ENCODE data around the gene NECTIN1.

NECTIN1 gene

GRCh38 chr11:119669487-119669886 lies 59.5 kb downstream of the NECTIN1 start:
- no peak for DNase-seq
- Histone ChIP-seq H3K4me2 (ENCODE audit: low read depth, low read length) (no peak overlapping the region), H3K9me3 (replicated peaks; ENCODE audit: insufficient read depth, low read length) (no peaks in the 10 kb centered on the region), H2AFZ (ENCODE audit: low read length) (no peak overlapping the region), H3K4me1 (ENCODE audit: low read length) (peaks cover 17% of the 10 kb centered on the region), H3K27me3 (replicated peaks; ENCODE audit: insufficient read depth, low read length) (no peaks in the 10 kb centered on the region), H4K20me1 (ENCODE audit: insufficient read depth, low read length) (no peaks in the 10 kb centered on the region), H3K27ac (ENCODE audit: low read length) (no peak overlapping the region), H3K4me3 (ENCODE audit: low read length) (no peak overlapping the region), H3K9me2 (replicated peaks; ENCODE audit: insufficient read depth, low read length) (no peaks in the 10 kb centered on the region), H3K36me3 (replicated peaks; ENCODE audit: insufficient read depth, low read length) (no peaks in the 10 kb centered on the region), H3F3A (ENCODE audit: insufficient read depth, low read length) (peaks cover 13% of the 10 kb centered on the region), H3K79me2 (ENCODE audit: low read length) (peaks cover 7% of the 10 kb centered on the region; the same call in 1 of the 2 replicates), H3K9ac (ENCODE audit: low read length) (no peak overlapping the region)
- TF ChIP-seq EZH2 (optimal IDR thresholded peaks at IDR 0.05; ENCODE audit: low read depth, low read length) (no peak), EZH2phosphoT487 (IDR thresholded peaks at IDR 0.05; ENCODE audit: low read length) (no peak), CTCF (IDR thresholded peaks at IDR 0.05; ENCODE audit: low read length) (no peak)

- DNase-seq: no peak
- TF ChIP-seq CTCF (IDR thresholded peaks at IDR 0.05; ENCODE audit: low read length): no peak
- no peak for TF ChIP-seq EZH2phosphoT487 (IDR thresholded peaks at IDR 0.05; ENCODE audit: low read length)
- TF ChIP-seq EZH2 (optimal IDR thresholded peaks at IDR 0.05; ENCODE audit: low read depth, low read length): no peak
- H4K20me1 ChIP-seq (ENCODE audit: insufficient read depth, low read length): no peaks in the 10 kb centered on the region
Measured at GRCh38 chr11:119668676-119669075, 60.3 kb downstream of the NECTIN1 start.

GRCh38 chr11:119666463-119667131 lies 62.4 kb downstream of the NECTIN1 start:
- H3K4me3 ChIP-seq (ENCODE audit: low read length): no peak overlapping the region
- no peak overlapping the region for H3K9ac ChIP-seq (ENCODE audit: low read length)
- H3F3A ChIP-seq (ENCODE audit: insufficient read depth, low read length): no peaks in the 10 kb centered on the region
- no peaks in the 10 kb centered on the region for H3K79me2 ChIP-seq (ENCODE audit: low read length)
- H3K36me3 ChIP-seq (replicated peaks; ENCODE audit: insufficient read depth, low read length): no peaks in the 10 kb centered on the region
- no peaks in the 10 kb centered on the region for H3K4me1 ChIP-seq (ENCODE audit: low read length)
- H3K9me3 ChIP-seq (replicated peaks; ENCODE audit: insufficient read depth, low read length): no peaks in the 10 kb centered on the region
- no peak overlapping the region for H3K27ac ChIP-seq (ENCODE audit: low read length)
- TF ChIP-seq CTCF (IDR thresholded peaks at IDR 0.05; ENCODE audit: low read length) (peak; percentile 91), EZH2 (optimal IDR thresholded peaks at IDR 0.05; ENCODE audit: low read depth, low read length) (no peak), EZH2phosphoT487 (IDR thresholded peaks at IDR 0.05; ENCODE audit: low read length) (no peak)
- no peaks in the 10 kb centered on the region for H3K9me2 ChIP-seq (replicated peaks; ENCODE audit: insufficient read depth, low read length)
- peak; percentile 68 for DNase-seq
- no peak overlapping the region for H3K4me2 ChIP-seq (ENCODE audit: low read depth, low read length)
- no peaks in the 10 kb centered on the region for H4K20me1 ChIP-seq (ENCODE audit: insufficient read depth, low read length)
- H3K27me3 ChIP-seq (replicated peaks; ENCODE audit: insufficient read depth, low read length): no peaks in the 10 kb centered on the region
- no peak overlapping the region for H2AFZ ChIP-seq (ENCODE audit: low read length)

More at GRCh38 chr11:119668676-119669075, 60.3 kb downstream of the NECTIN1 start:
- Histone ChIP-seq H3K9me3 (replicated peaks; ENCODE audit: insufficient read depth, low read length) (no peaks in the 10 kb centered on the region), H3K36me3 (replicated peaks; ENCODE audit: insufficient read depth, low read length) (no peaks in the 10 kb centered on the region), H3K4me1 (ENCODE audit: low read length) (peaks cover 11% of the 10 kb centered on the region), H3F3A (ENCODE audit: insufficient read depth, low read length) (peaks cover 5% of the 10 kb centered on the region), H2AFZ (ENCODE audit: low read length) (no peak overlapping the region), H3K79me2 (ENCODE audit: low read length) (peaks cover 7% of the 10 kb centered on the region; the same call in 1 of the 2 replicates), H3K4me3 (ENCODE audit: low read length) (no peak overlapping the region), H3K27me3 (replicated peaks; ENCODE audit: insufficient read depth, low read length) (no peaks in the 10 kb centered on the region), H3K4me2 (ENCODE audit: low read depth, low read length) (no peak overlapping the region), H3K27ac (ENCODE audit: low read length) (no peak overlapping the region), H3K9ac (ENCODE audit: low read length) (no peak overlapping the region), H3K9me2 (replicated peaks; ENCODE audit: insufficient read depth, low read length) (no peaks in the 10 kb centered on the region)

Measured in MM.1S (cell line).